HG03175 (cell line): ENCODE results near the gene NRARP.

ENCODE experiments used
- ATAC-seq: cut with Tn5 transposase; IDR thresholded peaks from one replicate; pipeline ENCODE4 v1.9.1; 2021; ENCODE audit warnings: mild to moderate bottlenecking, moderate library complexity; ENCODE audit not compliant: unreplicated experiment

Gene NRARP

DNA sequence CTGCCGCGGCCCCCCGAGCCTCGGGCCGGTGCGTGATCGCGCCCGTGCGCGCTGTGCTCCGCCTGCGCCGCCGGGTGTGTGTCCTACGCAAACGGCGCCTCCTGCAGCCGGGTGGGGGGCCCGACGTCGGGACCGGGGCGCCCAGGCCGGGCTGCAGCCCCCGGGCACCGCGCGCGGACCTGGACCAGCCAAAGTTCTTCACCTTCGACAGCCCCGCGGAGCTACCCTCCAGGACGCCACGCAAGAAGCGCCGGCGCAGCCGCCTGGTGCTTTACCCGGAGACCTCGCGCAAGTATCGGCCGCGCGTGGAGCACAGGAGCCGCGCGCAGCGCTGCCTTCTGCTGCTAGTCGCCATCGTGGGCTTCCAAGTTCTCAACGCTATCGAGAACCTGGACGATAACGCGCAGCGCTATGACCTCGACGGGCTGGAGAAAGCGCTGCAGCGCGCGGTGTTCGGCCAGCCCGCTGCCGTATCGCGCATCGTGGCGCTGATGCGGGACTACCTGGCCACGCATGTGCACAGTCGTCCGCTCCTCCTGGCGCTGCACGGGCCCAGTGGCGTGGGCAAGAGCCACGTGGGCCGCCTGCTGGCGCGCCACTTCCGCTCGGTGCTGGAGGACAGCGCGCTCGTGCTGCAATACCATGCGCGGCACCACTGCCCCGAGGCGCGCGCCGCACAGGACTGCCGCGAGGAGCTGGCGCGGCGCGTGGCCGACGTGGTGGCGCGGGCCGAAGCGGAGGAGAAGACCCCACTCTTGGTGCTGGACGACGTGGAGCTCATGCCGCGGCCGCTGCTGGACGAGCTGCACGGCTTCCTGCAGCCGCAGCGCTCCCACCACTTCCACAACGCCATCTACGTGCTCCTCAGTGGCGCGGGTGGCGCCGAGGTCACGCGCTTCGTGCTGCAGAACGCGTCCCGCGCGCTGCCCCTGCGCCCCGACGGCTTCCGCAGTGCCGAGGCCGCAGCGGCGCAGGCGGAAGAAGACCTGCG lies 23.1 kb downstream of the NRARP start:
- ATAC-seq, result no peak

DNA sequence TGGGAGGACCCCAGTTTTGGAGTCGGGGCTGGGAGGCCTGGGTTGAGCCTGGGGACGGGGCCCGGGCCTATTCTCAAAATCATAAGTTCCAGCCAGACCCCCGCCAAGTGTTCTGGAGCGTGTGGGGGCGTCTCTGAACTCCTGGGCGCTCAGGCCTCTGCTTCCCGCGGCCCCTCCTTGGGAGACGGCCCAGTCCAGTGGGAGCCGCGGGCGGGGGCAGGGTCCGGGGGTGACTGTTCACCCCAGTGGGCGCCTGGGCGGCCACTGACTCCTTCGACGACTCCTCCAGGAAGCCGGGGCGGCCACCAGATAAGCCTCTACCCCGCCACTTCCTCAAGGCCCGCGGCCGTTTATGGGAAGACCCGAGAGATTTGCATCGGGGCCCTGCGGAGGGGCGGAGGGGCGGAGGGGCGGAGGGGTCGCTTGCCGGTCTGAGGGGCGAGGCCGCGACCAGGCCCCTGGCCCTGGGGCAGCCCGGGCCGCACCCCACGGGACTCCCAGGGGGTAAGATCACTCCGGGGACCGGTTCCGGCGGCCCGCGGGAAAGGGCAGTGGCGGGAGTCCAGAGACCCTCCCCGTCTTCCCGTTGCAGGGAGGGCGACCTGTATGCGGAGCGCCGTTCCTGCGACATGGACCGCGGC lies 23.9 kb downstream of the NRARP start:
- ATAC-seq, result no peak

DNA sequence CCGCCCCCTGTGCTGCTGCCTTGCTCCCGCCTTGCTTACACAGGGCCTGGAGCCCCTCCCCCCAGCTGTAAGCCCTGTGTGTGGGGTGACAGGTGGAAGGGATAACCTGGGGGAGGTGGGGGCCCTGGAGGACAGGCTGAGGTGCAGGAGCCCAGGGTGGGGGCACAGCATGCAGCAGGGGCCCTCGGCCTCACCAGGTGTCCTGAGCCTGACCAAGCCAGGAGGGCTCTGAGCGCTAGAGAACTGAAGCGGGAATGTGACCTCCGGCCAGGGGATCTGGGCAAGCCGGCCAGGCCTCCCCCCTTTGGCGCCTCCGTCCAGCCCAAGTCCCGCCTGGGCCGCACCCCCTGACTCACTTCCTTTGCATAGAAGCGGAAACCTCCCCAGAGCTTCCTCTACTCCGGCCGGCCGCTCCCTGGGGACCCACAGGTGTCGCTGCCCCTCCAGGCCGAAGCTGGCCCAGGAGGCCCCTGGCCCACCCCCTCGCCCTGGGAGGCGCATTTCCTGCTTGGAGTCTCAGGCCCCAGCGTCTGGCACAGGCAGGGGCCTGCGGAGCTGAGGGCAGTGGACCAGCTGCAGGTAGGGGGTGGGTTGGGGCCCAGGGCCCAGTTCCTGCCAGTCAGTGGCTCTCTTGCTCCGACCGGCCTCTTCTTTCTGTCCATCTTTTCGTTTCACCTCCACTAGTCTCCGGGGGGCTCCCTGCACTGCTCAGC lies 24.6 kb downstream of the NRARP start, which contains the start of gene TOR4A:
TOR4A (plus strand) TSS at position 398 of the 713 bp plus-strand sequence. CDS start 964 bp downstream, outside the sequence.
- peak; percentile 81 for ATAC-seq

GRCh38 chr9:137276473-137277328 lies 25.4 kb downstream of the NRARP start:
- no peak for ATAC-seq

DNA sequence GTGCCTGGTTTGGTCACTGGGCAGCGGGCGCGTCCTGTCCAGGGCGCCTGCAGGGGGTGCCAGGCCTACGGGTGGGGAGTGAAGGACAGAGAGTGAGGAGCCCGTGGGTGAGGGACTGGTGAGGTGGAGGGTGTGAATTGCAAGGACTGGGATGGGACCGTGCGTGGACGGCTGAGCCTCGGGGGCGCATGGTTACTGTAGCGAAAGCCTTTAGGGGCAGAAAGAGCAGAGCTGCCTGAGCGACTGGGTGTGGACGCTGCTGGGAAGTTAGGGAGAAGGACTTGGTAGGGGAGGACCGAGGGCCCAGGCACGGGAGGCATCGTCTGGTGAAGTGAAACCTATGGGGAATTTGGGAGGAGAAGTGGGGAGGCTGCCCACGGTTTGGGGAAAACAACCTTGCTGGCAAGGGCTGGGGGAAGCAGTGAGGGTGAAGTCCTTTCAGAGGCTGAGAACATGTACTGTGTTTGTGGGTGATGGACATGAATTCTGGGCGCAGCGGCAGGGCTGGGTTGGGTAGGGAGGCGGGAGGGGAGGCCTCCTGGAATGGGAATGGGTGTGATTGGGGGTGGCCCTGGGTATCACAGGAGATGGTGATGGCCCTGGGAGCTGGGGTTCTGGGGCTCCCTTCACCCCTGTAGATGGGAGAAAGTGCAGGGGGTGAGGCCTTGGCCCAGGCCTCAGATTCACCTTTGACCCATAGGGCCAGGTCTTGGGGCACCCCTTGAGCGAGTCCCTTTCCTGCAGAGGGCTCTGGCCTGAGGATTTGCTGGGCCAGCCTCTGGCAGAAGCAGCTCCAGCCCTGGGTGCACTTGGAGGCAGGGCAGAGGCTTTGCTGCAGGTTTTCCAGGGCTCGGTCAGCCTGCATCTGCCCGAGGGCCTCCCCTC lies 26.2 kb downstream of the NRARP start:
- no peak for ATAC-seq

DNA sequence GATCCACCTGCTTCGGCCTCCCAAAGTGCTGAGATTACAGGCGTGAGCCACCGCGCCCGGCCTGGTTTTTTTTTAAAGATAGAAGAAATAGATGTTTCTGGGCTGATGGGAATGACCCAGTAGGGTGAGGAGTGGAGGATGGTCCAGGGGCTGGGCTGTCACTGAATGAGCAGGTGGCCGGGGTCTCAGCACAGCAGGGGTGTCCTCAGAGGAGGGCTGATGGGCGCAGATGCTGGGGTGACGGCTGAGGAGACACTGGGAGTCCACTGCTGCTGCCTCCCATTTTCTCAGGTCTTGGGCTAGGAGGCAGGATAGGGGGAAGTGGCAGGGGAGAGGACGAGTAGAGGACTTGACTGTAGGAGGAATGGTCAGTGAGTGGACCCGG lies 26.9 kb downstream of the NRARP start:
- no peak for ATAC-seq

- ATAC-seq, result no peak
Measured at GRCh38 chr9:137273611-137274320, 28.3 kb downstream of the NRARP start.

DNA sequence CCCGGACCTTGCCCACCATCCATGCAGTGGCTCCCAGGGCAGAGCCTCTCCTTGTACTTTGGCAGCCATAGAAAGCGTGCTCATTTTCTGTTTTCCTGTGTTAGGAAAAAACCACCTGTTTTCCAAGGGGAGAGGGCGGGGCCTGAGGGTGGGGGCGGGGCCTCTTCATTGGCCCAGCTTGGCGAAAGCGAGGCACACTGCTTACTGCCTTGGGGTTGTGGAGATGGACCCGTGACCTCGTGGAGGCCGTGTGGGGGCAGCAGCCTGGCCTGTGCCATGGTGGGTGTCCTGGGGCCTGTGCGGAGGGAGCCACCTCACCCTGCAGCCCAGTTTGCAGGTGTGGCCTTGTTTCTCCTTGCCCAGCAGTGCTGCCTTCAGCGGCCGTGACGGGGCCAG lies 29.0 kb downstream of the NRARP start:
- no peak for ATAC-seq

DNA sequence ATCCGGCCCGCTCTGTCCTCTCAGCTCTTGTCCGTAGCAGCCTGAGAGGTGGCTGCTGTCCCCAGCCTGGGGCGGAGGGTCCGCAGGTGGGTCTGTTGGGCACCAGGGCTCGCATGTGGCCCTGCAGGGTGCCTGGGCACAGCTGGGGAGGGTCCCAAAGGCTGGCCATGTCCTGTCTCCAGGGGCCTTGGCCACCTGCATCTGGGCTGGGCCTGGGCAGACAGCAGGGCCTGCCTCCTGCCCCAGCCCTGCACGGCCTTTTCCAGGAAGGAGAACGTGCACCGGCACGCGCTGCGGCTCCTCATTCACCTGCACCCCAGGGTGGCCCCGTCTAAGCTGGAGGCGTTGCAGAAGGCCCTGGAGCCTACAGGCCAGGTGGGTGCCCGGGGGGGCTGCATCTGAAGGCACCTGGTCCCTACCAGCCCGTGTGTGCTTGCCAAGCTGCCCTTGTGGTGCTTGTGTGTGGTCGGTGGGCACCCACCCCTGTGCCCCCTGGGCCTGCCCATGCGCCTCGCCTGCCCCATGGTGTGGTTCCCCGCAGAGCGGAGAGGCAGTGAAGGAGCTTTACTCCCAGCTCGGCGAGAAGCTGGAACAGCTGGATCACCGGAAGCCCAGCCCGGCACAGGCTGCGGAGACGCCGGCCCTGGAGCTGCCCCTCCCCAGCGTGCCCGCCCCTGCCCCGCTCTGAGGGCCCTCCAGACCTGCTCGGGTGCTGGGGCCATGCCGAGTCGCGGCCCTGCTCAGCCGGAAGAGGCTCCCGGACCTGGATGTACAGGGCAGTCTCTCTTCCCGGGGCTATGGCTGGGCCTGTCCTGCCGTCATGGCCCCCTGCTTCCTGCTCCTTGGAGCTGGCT lies 29.6 kb downstream of the NRARP start:
- no peak for ATAC-seq

- no peak for ATAC-seq
Measured at GRCh38 chr9:137271696-137272076, 30.4 kb downstream of the NRARP start.

DNA sequence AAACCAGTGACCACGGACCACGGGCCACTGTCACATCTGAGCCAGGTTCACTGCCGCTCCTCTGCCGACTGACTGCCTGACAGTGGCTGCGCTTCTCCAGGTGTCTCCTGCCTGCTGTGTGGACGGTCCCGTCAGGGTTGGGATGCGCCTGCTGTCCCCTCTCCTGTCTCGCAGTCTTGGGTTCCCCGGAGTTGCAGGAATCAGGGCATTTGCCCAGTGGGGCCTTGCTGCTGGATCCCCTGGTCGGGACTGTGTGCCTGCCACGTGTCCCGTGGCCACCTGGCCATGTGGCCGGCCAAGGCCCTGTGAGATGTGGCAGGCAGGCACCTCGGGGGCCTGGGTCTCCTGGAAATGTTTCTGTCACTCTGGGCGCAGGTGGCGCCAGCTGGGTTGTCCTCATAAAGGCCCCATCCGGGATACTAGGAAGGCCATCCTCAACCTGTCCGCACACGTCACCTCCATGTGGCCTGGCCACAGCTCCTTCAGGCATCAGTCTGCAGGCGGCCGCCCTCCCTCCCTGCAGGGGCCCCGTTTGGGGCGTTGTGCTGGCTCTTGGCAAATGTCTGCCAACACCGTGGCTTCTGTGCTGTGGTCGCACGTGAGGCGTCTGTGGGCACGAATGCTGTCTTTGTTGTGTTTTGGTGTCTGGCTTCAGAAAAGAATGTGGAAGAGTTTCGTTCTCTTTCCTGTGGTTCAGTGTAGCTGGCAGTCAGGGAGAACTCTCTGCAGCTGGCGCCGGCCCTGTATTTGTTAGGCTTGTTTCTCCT lies 31.0 kb downstream of the NRARP start:
- ATAC-seq, result no peak

- ATAC-seq, result no peak
Measured at GRCh38 chr9:137269231-137269772, 32.8 kb downstream of the NRARP start.

- no peak for ATAC-seq
Measured at GRCh38 chr9:137268538-137269201, 33.4 kb downstream of the NRARP start.

GRCh38 chr9:137267933-137268355 lies 34.1 kb downstream of the NRARP start:
- ATAC-seq, result peak; percentile 40

DNA sequence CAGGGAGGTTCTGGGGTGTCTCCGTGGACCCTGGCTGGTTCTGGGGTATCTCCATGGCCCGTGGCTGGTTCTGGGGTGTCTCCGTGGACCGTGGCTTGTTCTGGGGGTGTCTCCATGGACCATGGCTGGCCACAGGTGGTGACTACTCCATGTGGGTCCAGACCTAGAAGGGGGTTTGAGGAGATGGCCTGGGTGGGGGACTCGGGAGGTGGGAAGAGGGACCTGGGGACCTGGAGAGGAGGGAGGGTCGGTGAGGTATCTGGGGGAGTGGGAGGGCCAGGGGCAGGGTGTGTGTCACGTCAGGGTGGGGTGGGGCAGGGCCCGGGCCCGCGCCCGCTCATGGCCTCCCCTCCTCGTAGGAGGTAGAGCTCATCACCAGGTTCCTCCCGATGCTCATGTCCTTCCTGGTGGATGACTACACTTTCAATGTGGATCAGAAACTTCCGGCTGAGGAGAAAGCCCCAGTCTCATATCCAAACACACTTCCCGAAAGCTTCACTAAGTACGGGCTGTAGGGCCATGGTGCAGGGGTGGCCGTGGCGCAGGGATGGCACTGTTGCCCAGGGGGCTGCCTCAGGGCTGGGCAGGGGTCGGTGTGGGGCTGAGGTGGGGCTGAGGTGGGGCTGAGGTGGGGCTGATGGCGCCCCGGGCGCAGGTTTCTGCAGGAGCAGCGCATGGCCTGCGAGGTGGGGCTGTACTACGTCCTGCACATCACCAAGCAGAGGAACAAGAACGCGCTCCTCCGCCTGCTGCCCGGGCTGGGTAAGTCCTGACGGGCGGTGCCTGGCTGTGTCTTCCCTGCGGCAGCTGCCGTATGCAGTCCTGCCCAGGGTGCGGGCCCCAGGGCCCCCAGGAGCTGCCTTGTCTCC lies 35.3 kb downstream of the NRARP start:
- ATAC-seq, result no peak
